Measurements from ENCODE around the gene KCTD11. TPM values are rescaled to one million over a fixed set of nuclear protein-coding genes. Genes with fewer than 3 reads are reported as not detected.

The KCTD11 gene
- total and polyA plus RNA-seq, 2 experiments from 2014 or later, result 14.0 to 15.9 TPM

DNA sequence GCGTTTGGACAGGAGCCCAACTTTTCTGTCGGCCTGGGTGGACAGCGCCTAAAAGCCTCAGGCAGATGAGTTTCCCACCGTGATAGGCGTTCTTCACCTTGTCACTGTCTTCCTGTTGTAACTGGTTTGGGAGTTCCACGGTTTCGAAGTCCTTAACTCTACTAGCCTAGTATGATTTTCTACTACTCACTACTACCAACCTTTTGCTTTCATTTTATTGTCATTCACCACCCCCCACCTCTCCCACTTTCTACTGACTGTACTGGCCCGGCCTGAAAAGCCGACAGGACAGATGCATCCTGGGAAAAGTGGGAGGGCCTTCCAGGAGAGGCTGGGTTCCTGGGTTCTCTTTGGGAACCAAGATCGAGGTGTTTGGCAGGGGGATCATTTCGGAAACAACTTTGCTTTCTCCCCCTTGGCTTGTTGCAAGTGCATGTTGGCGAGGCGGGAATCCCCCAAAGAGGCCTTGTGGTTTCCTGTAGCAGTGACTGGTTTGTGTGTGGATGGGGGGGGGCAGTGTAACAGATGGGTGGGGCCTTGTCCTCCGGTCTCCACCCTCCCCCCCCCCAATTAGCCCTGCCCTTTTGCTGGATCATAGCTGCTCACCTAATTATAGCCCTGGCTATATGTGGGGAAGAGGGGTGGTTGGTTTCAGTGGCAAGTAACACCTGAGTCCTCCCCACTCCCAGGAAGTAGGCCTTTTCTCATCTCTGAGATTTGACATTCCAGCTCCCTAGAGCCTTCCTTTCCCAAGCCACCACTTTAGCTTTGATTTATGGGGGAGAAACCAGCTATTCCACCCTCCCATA is 43.1 kb upstream of the KCTD11 start:
- H3K27me3 ChIP-seq, result no peaks in the 10 kb centered on the region
- peak overlapping the region; percentile 99 for H3K27ac ChIP-seq
- peak overlapping the region; percentile 90 for H3K4me3 ChIP-seq
- peaks cover 10% of the 10 kb centered on the region for H3K4me1 ChIP-seq (ENCODE audit: low read depth)
- H3K9me3 ChIP-seq (ENCODE audit: low read depth), result no peaks in the 10 kb centered on the region
- TF ChIP-seq, protein P1, sequence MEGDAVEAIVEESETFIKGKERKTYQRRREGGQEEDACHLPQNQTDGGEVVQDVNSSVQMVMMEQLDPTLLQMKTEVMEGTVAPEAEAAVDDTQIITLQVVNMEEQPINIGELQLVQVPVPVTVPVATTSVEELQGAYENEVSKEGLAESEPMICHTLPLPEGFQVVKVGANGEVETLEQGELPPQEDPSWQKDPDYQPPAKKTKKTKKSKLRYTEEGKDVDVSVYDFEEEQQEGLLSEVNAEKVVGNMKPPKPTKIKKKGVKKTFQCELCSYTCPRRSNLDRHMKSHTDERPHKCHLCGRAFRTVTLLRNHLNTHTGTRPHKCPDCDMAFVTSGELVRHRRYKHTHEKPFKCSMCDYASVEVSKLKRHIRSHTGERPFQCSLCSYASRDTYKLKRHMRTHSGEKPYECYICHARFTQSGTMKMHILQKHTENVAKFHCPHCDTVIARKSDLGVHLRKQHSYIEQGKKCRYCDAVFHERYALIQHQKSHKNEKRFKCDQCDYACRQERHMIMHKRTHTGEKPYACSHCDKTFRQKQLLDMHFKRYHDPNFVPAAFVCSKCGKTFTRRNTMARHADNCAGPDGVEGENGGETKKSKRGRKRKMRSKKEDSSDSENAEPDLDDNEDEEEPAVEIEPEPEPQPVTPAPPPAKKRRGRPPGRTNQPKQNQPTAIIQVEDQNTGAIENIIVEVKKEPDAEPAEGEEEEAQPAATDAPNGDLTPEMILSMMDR (IDR thresholded peaks at IDR 0.05; ENCODE audit: low read depth, low read length), result no peak
- peak; percentile 80 to 86 for DNase-seq (ENCODE audit: low read depth in 1 of 2, low spot score in 1 of 2)
- peaks cover 35% of the 10 kb centered on the region for H3K36me3 ChIP-seq

DNA sequence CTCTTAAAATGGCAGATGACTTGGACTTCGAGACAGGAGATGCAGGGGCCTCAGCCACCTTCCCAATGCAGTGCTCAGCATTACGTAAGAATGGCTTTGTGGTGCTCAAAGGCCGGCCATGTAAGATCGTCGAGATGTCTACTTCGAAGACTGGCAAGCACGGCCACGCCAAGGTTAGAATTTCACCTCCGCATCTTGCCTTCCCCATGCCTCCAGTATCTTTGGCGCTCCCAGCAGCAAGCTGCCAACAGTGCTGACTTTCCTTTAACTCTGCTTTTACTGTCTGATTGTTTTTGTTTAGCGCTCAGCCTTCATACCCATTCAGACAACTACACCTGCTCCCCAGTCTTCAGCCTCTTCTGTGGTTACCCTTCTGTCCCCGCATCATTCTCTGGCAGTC is 42.3 kb upstream of the KCTD11 start:
- TF ChIP-seq, protein P1 (IDR thresholded peaks at IDR 0.05; ENCODE audit: low read depth, low read length), result no peak
- Histone ChIP-seq H3K4me3 (peak overlapping the region; percentile 90), H3K27ac (peak overlapping the region; percentile 99), H3K27me3 (no peaks in the 10 kb centered on the region), H3K4me1 (ENCODE audit: low read depth) (peaks cover 17% of the 10 kb centered on the region), H3K9me3 (ENCODE audit: low read depth) (no peaks in the 10 kb centered on the region), H3K36me3 (peaks cover 35% of the 10 kb centered on the region)
- DNase-seq (ENCODE audit: low read depth in 1 of 2, low spot score in 1 of 2), result no peak

DNA sequence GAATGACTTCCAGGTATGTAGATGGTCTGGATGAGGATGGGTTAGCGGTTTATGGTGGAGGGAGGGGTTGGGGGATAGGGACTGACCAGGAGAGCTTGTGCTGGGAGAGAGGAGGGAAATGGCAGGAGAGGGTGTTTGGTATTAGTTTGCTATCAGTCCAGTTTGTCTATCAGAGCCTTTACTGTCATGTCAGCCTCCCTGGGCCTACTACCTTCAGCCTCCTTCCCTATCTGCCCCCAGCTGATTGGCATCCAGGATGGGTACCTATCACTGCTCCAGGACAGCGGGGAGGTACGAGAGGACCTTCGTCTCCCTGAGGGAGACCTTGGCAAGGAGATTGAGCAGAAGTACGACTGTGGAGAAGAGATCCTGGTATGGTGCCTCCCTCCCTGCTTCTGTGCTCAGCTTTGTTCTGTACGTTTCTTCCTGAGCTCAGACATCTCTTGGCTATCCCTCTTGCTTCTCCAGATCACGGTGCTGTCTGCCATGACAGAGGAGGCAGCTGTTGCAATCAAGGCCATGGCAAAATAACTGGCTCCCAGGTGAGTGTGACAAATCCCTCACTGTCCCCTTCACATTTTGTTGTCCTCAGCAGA is 40.8 kb upstream of the KCTD11 start:
- Histone ChIP-seq H3K4me3 (no peak overlapping the region), H3K27ac (no peak overlapping the region), H3K36me3 (peaks cover 35% of the 10 kb centered on the region)

DNA sequence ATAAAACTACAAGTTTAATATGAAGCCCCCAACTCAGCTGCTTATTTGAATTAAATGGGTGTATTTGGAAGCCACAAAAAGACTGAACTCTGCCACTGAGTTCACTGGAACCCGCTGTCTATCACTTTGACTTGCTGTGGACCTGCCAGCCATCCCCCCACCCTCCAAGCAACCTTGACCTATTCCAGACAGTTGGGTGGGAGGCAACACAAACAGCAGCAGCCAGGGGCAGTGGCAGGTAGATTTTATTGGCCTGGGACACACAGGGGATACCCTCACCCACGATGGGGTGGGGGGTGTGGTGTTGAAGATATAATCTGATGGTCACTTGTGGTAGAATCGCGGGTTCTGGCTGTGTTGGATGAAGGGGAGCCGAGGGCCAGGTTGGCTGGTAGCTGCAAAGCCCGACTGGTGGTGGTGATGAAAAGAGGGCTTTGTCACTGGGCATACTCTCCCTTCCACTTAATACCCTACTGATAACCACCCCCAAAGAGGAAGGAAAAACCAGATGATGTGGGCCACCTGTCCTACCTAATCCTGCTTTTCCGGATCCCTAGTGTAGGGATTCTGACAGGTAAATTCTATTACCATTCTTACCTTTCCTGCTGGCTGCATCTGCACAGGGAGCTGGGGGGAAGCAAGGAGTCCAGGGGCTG is 39.4 kb upstream of the KCTD11 start:
- peaks cover 42% of the 10 kb centered on the region for H3K36me3 ChIP-seq
- TF ChIP-seq, protein P1 (IDR thresholded peaks at IDR 0.05; ENCODE audit: low read depth, low read length), result no peak
- no peak overlapping the region for H3K4me3 ChIP-seq
- no peak for DNase-seq (ENCODE audit: low read depth in 1 of 2, low spot score in 1 of 2)
- H3K27me3 ChIP-seq, result no peaks in the 10 kb centered on the region
- H3K9me3 ChIP-seq (ENCODE audit: low read depth), result no peaks in the 10 kb centered on the region
- peaks cover 17% of the 10 kb centered on the region for H3K4me1 ChIP-seq (ENCODE audit: low read depth)
- H3K27ac ChIP-seq, result peak overlapping the region; percentile 13

More for the DNA sequence above, 40.8 kb upstream of the KCTD11 start:
- no peak for DNase-seq (ENCODE audit: low read depth in 1 of 2, low spot score in 1 of 2)
- TF ChIP-seq, protein P1 (IDR thresholded peaks at IDR 0.05; ENCODE audit: low read depth, low read length), result no peak
- H3K9me3 ChIP-seq (ENCODE audit: low read depth), result no peaks in the 10 kb centered on the region
- H3K4me1 ChIP-seq (ENCODE audit: low read depth), result peaks cover 17% of the 10 kb centered on the region
- H3K27me3 ChIP-seq, result no peaks in the 10 kb centered on the region

DNA sequence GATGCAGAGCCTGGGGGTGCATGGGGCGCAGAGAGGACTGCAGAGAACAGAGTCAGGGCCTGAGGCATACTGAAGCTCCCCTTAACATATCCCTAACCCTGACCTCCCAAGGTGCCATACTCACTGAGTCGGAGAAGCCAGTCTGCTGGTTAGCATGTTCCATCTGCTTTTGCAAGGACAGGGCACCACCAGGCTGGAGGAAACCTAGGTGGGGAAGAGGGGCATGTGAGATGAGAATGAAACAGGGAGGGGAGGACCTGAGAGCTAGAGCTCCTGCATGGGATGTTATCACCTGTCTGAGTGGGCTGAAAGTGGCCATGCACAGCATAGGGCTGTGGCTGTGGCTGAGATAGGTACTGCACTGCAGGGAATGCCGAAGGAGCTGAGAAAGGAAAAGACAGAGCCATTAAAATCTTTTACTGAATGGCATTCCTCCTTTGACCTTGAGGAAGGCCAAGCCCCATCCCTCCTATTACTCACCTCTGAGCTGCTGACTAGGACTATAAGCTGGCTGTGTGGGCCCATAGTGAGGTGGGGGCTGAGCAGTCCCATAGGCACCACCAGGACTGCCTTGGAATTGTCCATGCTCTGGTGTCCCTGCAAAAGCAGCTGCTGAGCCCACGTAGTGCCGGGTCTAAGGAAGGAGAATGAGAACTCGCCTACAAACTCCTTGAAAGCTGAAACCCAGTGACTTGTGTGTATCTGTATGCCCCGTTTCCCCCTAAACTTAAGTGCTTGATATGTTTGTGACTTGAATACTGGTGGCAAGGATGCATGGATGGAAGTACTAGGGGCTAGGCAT is 38.7 kb upstream of the KCTD11 start:
- no peaks in the 10 kb centered on the region for H3K27me3 ChIP-seq
- peak overlapping the region; percentile 13 for H3K27ac ChIP-seq
- H3K36me3 ChIP-seq, result peaks cover 46% of the 10 kb centered on the region
- no peaks in the 10 kb centered on the region for H3K9me3 ChIP-seq (ENCODE audit: low read depth)
- no peak for DNase-seq (ENCODE audit: low read depth in 1 of 2, low spot score in 1 of 2)
- H3K4me1 ChIP-seq (ENCODE audit: low read depth), result peaks cover 17% of the 10 kb centered on the region
- no peak overlapping the region for H3K4me3 ChIP-seq
- TF ChIP-seq, protein P1 (IDR thresholded peaks at IDR 0.05; ENCODE audit: low read depth, low read length), result no peak

Measured in cardiac muscle cell (in vitro differentiated cells and primary cell).